Astrocyte (in vitro differentiated cells and primary cell): ENCODE results near the gene ZBTB7C.

Source experiments
- CTCF ChIP-seq: IDR thresholded peaks from 2 replicates; pipeline ENCODE4 v1.5.1; 2011; ENCODE audit warnings: low read depth, mild to moderate bottlenecking, inconsistent platforms, low read length, moderate library complexity; ENCODE audit not compliant: insufficient read depth
- EZH2 ChIP-seq: IDR thresholded peaks from 2 replicates; pipeline ENCODE4 v1.6.1; 2012; ENCODE audit warnings: mild to moderate bottlenecking, low read length, inconsistent platforms; ENCODE audit not compliant: insufficient read depth

- TF ChIP-seq CTCF = no peak
- no peak for TF ChIP-seq EZH2
Observed at GRCh38 chr18:48134609-48135008, 274.6 kb downstream of the ZBTB7C start.
